ENCODE measurements around the gene CEP164.

Gene CEP164

GRCh38 chr11:117380676-117381075, 53.0 kb downstream of the CEP164 start:
- H3K4me3 ChIP-seq (ENCODE audit: low read length), result no peak overlapping the region
- DNase-seq (ENCODE audit: low read depth, low spot score), result no peak
- no peak overlapping the region for H3K27ac ChIP-seq (ENCODE audit: low read length)
- H3K9me3 ChIP-seq (ENCODE audit: control insufficient read depth, insufficient read depth, low read length), result no peaks in the 10 kb centered on the region
- H3K4me1 ChIP-seq (ENCODE audit: control insufficient read depth, insufficient read depth, low read length), result no peaks in the 10 kb centered on the region
- no peaks in the 10 kb centered on the region for H3K27me3 ChIP-seq (ENCODE audit: control insufficient read depth, insufficient read depth, low read length)
- WGBS (ENCODE audit: insufficient coverage, insufficient read length), result no CpG with 5 or more reads among the region's 4 CpGs
- no peaks in the 10 kb centered on the region for H3K36me3 ChIP-seq (ENCODE audit: control insufficient read depth, insufficient read depth, low read length)

GRCh38 chr11:117381481-117382387, 54.1 kb downstream of the CEP164 start:
- Histone ChIP-seq H3K4me3 (ENCODE audit: low read length) (no peak overlapping the region), H3K36me3 (ENCODE audit: control insufficient read depth, insufficient read depth, low read length) (no peaks in the 10 kb centered on the region), H3K9me3 (ENCODE audit: control insufficient read depth, insufficient read depth, low read length) (no peaks in the 10 kb centered on the region), H3K27me3 (ENCODE audit: control insufficient read depth, insufficient read depth, low read length) (no peaks in the 10 kb centered on the region), H3K4me1 (ENCODE audit: control insufficient read depth, insufficient read depth, low read length) (no peaks in the 10 kb centered on the region), H3K27ac (ENCODE audit: low read length) (no peak overlapping the region)
- no peak for DNase-seq (ENCODE audit: low read depth, low spot score)
- WGBS (ENCODE audit: insufficient coverage, insufficient read length), result no CpG with 5 or more reads among the region's 9 CpGs

- Histone ChIP-seq H3K36me3 (ENCODE audit: control insufficient read depth, insufficient read depth, low read length) (no peaks in the 10 kb centered on the region; the same call in 1 of the 2 replicates), H3K4me1 (ENCODE audit: control insufficient read depth, insufficient read depth, low read length) (no peaks in the 10 kb centered on the region), H3K27ac (ENCODE audit: low read length) (no peak overlapping the region), H3K4me3 (ENCODE audit: low read length) (no peak overlapping the region; the same call in 1 of the 2 replicates), H3K27me3 (ENCODE audit: control insufficient read depth, insufficient read depth, low read length) (no peaks in the 10 kb centered on the region), H3K9me3 (ENCODE audit: control insufficient read depth, insufficient read depth, low read length) (no peaks in the 10 kb centered on the region)
- no peak for DNase-seq (ENCODE audit: low read depth, low spot score)
- no CpG with 5 or more reads among the region's 4 CpGs for WGBS (ENCODE audit: insufficient coverage, insufficient read length)
Observed at GRCh38 chr11:117382746-117383145, 55.1 kb downstream of the CEP164 start.

- H3K36me3 ChIP-seq (ENCODE audit: control insufficient read depth, insufficient read depth, low read length), result no peaks in the 10 kb centered on the region; the same call in 1 of the 2 replicates
- H3K27me3 ChIP-seq (ENCODE audit: control insufficient read depth, insufficient read depth, low read length), result no peaks in the 10 kb centered on the region
- no CpG with 5 or more reads among the region's 1 CpG for WGBS (ENCODE audit: insufficient coverage, insufficient read length)
- H3K27ac ChIP-seq (ENCODE audit: low read length), result no peak overlapping the region
- no peak overlapping the region for H3K4me3 ChIP-seq (ENCODE audit: low read length)
- no peaks in the 10 kb centered on the region for H3K9me3 ChIP-seq (ENCODE audit: control insufficient read depth, insufficient read depth, low read length)
- H3K4me1 ChIP-seq (ENCODE audit: control insufficient read depth, insufficient read depth, low read length), result no peaks in the 10 kb centered on the region
- DNase-seq (ENCODE audit: low read depth, low spot score), result no peak
Observed at GRCh38 chr11:117384045-117384444, 56.4 kb downstream of the CEP164 start.

GRCh38 chr11:117385471-117385870, 57.8 kb downstream of the CEP164 start:
- H3K27me3 ChIP-seq (ENCODE audit: control insufficient read depth, insufficient read depth, low read length), result no peaks in the 10 kb centered on the region
- no peak overlapping the region for H3K4me3 ChIP-seq (ENCODE audit: low read length)
- H3K4me1 ChIP-seq (ENCODE audit: control insufficient read depth, insufficient read depth, low read length), result no peaks in the 10 kb centered on the region
- H3K27ac ChIP-seq (ENCODE audit: low read length), result no peak overlapping the region
- no peaks in the 10 kb centered on the region for H3K9me3 ChIP-seq (ENCODE audit: control insufficient read depth, insufficient read depth, low read length)
- H3K36me3 ChIP-seq (ENCODE audit: control insufficient read depth, insufficient read depth, low read length), result no peaks in the 10 kb centered on the region; the same call in 1 of the 2 replicates
- no peak for DNase-seq (ENCODE audit: low read depth, low spot score)
- WGBS (ENCODE audit: insufficient coverage, insufficient read length), result no CpG with 5 or more reads among the region's 3 CpGs

- no peak overlapping the region for H3K27ac ChIP-seq (ENCODE audit: low read length)
- H3K36me3 ChIP-seq (ENCODE audit: control insufficient read depth, insufficient read depth, low read length), result no peaks in the 10 kb centered on the region; the same call in 1 of the 2 replicates
- no peaks in the 10 kb centered on the region for H3K27me3 ChIP-seq (ENCODE audit: control insufficient read depth, insufficient read depth, low read length)
- H3K4me3 ChIP-seq (ENCODE audit: low read length), result no peak overlapping the region
- no CpG with 5 or more reads among the region's 9 CpGs for whole genome bisulfite sequencing (ENCODE audit: insufficient coverage, insufficient read length)
- no peaks in the 10 kb centered on the region for H3K4me1 ChIP-seq (ENCODE audit: control insufficient read depth, insufficient read depth, low read length)
- no peaks in the 10 kb centered on the region for H3K9me3 ChIP-seq (ENCODE audit: control insufficient read depth, insufficient read depth, low read length)
- no peak for DNase-seq (ENCODE audit: low read depth, low spot score)
Observed at GRCh38 chr11:117385906-117386305, 58.3 kb downstream of the CEP164 start.

- Histone ChIP-seq H3K4me3 (ENCODE audit: low read length) (no peak overlapping the region), H3K27ac (ENCODE audit: low read length) (no peak overlapping the region), H3K9me3 (ENCODE audit: control insufficient read depth, insufficient read depth, low read length) (no peaks in the 10 kb centered on the region), H3K36me3 (ENCODE audit: control insufficient read depth, insufficient read depth, low read length) (peaks cover 11% of the 10 kb centered on the region), H3K27me3 (ENCODE audit: control insufficient read depth, insufficient read depth, low read length) (no peaks in the 10 kb centered on the region), H3K4me1 (ENCODE audit: control insufficient read depth, insufficient read depth, low read length) (no peaks in the 10 kb centered on the region)
- no peak for DNase-seq (ENCODE audit: low read depth, low spot score)
- no CpG with 5 or more reads among the region's 3 CpGs for WGBS (ENCODE audit: insufficient coverage, insufficient read length)
Observed at GRCh38 chr11:117387992-117388755, 60.5 kb downstream of the CEP164 start.

- Histone ChIP-seq H3K27me3 (ENCODE audit: control insufficient read depth, insufficient read depth, low read length) (no peaks in the 10 kb centered on the region), H3K9me3 (ENCODE audit: control insufficient read depth, insufficient read depth, low read length) (no peaks in the 10 kb centered on the region), H3K27ac (ENCODE audit: low read length) (no peak overlapping the region), H3K36me3 (ENCODE audit: control insufficient read depth, insufficient read depth, low read length) (peaks cover 11% of the 10 kb centered on the region), H3K4me1 (ENCODE audit: control insufficient read depth, insufficient read depth, low read length) (no peaks in the 10 kb centered on the region), H3K4me3 (ENCODE audit: low read length) (no peak overlapping the region)
- no peak for DNase-seq (ENCODE audit: low read depth, low spot score)
- no CpG with 5 or more reads among the region's 8 CpGs for WGBS (ENCODE audit: insufficient coverage, insufficient read length)
Observed at GRCh38 chr11:117390743-117391142, 63.1 kb downstream of the CEP164 start.

GRCh38 chr11:117391181-117391580, 63.5 kb downstream of the CEP164 start:
- no CpG with 5 or more reads among the region's 8 CpGs for WGBS (ENCODE audit: insufficient coverage, insufficient read length)
- no peak for DNase-seq (ENCODE audit: low read depth, low spot score)
- Histone ChIP-seq H3K27me3 (ENCODE audit: control insufficient read depth, insufficient read depth, low read length) (no peaks in the 10 kb centered on the region), H3K4me3 (ENCODE audit: low read length) (no peak overlapping the region), H3K4me1 (ENCODE audit: control insufficient read depth, insufficient read depth, low read length) (no peaks in the 10 kb centered on the region), H3K27ac (ENCODE audit: low read length) (no peak overlapping the region), H3K36me3 (ENCODE audit: control insufficient read depth, insufficient read depth, low read length) (peaks cover 11% of the 10 kb centered on the region), H3K9me3 (ENCODE audit: control insufficient read depth, insufficient read depth, low read length) (no peaks in the 10 kb centered on the region)

GRCh38 chr11:117392001-117392690, 64.5 kb downstream of the CEP164 start:
- Histone ChIP-seq H3K9me3 (ENCODE audit: control insufficient read depth, insufficient read depth, low read length) (no peaks in the 10 kb centered on the region; the same call in 1 of the 2 replicates), H3K27ac (ENCODE audit: low read length) (no peak overlapping the region), H3K4me1 (ENCODE audit: control insufficient read depth, insufficient read depth, low read length) (no peaks in the 10 kb centered on the region), H3K27me3 (ENCODE audit: control insufficient read depth, insufficient read depth, low read length) (no peaks in the 10 kb centered on the region), H3K4me3 (ENCODE audit: low read length) (no peak overlapping the region), H3K36me3 (ENCODE audit: control insufficient read depth, insufficient read depth, low read length) (peaks cover 15% of the 10 kb centered on the region)
- no peak for DNase-seq (ENCODE audit: low read depth, low spot score)
- WGBS (ENCODE audit: insufficient coverage, insufficient read length), result no CpG with 5 or more reads among the region's 12 CpGs
